ENCODE measurements around the gene FSCN2.
A peak's percentile ranks its signal among the peaks of the same experiment; 100 is the strongest.

Gene FSCN2

DNA sequence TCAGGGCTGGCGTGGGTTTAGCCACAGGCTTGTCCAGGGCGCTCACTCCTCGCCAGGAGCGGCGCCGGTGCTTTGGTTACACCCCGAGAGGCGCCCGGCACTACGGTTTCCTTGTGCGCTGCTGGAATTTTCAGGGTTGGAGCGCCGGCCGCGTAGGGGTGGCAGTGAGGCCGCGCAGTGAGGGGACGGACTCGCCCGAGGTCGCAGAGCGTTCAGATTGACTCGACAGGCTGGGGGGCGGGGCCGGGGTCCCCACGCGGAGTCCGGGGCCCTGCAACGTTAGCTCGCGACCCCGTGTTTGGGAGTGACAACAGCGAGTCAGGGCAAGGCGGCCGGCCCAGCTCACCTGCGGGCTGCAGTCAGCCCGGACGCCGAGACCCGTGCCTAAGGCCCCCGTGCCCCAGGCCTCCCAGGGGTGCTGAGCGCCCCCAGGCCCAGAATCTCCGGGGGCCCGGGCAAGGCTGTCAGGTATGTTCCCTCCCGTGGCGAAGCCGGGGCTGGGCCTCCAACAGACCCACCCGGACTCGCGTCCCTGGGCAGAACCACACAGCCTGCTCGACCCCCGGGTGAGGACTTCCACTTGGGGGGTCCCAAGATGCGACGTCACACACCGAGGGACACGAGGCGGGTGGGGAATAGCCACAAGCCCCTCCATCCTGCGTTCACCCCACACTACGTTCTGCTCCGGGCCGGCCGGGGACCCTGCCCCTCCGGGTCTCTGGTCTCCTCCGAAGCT lies 14.3 kb upstream of the FSCN2 start:
- DNase-seq: peak; percentile 22

DNA sequence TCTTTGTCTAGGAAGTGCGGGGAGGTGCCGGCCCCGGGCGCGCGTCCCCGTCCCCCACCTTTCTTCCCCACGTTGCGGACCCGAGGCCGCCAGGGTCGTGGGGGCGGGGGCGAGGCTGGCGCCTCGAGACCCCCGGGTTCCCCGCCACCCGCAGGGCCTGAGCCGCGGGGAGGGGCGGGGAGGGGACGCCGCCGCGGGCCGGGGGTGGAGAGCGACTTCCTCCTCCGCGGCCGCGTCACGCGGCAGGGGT lies 13.8 kb upstream of the FSCN2 start:
- DNase-seq: no peak

DNA sequence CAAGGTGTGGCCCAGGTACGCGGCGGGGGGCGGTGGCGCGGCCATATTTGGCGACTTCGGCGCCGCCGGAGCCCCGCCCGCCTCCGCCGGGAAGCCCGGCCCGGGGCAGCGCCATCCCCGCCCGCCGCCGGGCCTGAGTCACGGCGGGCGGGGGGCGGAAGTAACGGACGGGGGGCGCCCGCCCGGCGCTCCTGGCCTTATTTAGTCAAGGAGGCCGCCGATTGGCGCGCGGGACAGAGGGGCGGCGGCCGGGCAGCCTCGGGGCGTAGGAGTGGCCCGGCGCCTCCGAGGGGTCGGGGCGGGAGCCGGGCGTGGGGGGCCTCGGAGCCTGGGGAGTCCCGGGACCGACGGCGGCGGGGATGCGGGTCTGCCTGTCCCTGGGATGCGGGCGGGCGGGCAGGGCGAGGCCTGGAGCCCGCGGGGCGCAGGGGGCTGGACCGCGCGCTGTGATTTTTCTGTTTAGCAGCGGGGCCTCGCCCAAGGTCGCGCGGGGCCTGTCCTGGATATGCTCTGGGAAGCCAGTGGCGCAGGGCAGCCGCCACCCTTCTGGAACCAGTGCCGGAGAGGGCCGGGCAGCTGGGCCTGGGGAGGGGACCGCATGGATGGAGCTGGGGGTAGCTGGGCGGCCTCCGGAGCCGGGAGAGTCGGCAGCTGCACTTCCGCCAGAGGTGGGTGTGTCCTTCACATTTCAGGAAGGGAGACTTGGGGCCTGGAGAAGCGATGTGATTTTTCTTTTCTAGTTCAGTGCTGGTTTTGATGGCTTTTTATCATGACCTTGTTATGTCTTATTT lies 13.2 kb upstream of the FSCN2 start:
- peak; percentile 64 for DNase-seq

DNA sequence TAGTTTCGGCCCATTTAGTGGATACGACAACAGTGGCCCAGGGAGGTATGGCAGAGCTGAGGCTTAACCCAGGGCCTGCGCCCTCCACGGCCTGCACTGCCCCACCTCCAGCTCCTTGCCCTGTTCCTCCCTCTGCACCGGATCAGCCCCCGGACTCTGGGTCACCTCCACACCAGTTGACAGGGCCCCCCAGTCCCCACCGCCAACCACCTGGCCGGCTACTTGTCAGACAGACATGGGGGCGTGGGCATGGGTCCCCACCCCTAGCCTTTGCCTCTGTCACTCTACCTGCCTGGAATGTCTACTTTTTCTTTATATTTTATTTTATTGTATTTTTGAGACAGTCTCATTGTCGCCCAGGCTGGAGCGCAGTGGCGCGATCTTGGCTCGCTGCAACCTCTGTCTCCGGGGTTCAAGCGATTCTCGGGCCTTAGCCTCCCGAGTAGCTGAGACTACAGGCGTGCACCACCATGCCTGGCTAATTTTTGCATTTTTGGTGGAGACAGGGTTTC lies 12.6 kb upstream of the FSCN2 start:
- DNase-seq: no peak

DNA sequence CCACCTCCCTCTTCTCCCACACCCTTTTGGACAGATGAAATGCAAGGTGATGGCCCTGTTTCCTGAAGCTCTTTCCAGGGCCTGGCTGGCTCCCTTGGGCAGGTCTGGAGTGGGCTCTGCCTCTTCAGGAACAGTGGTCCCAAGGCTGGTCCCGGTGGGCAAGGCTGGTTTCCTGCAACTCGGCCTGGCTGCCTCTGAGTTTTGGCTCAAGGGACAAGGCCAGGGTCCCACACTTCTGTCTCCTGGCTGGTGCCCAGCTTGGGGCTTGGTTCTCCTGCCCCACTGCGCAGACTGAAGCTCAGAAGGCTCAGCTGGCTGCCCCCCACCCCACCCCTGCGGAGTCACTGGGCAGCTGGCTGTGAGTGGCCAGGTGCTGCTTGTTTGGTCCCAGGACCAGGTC lies 11.7 kb upstream of the FSCN2 start:
- no peak for DNase-seq

DNA sequence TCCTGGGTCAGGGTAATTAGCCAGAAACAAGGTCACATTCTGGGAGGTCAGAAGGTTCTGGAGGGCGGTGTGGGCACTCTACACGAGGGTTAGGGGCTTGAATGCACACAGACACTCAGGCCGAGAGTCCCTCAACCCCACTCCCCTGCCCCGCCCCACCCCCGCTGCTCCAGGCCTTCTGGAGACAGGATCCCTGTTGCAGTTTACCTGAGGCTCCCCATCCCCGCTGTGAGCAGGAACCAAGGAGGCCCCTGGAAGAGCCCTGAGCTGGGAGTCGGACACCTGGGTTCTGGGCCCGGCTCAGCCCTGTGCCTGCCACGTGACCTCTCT lies 11.2 kb upstream of the FSCN2 start:
- no peak for DNase-seq

DNA sequence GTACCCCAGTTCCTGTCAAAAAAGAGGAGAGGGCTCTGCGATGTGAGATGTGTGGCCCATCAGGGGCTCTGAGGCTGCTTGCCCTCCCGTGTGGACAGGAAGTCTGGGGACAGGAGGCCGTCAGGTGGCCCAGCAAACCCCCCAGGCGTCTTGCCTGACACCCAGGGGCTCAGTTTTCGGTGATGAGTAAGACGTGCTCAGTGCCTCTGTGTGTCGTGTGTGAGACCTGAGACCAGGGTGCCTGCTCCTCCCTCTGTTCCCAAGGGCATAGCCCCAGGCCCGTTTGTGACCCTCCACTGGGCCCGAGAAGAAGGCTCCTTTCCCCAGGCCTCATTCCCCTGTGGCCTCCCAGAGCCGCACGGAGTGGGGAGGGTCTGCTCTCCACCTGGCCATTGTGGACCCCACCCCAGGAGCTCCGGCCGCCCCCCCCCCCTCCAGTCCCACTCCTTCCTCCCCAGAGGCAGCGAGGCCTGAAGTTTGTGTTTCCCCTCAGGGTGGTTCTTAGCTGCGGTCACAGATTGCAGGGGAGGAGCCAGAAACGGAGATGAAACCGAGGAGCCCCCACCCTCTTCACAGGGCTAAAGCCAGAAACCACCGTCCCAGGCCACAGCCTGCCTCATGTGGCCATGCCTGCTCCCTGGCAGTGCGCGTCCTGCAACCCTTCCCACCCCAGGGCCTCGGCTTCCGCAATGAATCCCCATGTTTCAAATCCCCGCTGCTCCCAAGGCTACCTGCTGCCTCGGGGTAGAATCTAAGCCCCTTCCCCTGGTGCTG lies 10.7 kb upstream of the FSCN2 start:
- DNase-seq: no peak

DNA sequence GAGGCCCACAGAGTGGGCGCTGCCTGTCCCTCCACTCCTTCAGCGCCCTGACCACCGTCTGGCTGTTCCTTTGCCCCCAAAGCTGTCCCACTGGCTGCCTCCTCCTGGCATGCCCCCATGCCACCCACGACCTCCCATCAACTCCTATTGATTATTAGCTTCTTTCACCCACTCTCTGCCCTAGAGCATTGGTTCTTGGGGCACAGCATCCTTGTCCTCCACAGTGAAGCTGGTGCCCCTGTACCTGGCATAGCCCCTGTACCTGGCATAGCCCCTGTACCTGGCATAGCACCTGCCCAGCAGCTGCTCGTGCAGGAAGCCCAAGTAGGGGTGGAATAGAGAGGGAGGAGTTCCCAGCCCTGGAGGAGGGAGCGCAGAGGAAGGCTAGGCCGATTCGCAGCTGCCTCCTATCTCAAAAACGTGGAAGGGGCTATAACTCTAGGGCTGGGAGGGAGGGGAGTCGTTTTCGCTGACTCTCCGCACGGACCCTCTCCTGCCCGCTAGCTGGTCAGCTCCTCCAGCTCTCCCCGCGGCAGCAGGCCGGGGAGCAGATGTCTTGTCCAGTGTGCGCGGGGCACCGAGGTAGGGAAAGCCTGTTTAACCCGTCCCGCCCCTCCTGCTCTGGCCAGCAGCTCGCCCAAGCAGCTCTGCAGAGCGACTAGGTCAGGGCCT lies 9.9 kb upstream of the FSCN2 start:
- no peak for DNase-seq

DNA sequence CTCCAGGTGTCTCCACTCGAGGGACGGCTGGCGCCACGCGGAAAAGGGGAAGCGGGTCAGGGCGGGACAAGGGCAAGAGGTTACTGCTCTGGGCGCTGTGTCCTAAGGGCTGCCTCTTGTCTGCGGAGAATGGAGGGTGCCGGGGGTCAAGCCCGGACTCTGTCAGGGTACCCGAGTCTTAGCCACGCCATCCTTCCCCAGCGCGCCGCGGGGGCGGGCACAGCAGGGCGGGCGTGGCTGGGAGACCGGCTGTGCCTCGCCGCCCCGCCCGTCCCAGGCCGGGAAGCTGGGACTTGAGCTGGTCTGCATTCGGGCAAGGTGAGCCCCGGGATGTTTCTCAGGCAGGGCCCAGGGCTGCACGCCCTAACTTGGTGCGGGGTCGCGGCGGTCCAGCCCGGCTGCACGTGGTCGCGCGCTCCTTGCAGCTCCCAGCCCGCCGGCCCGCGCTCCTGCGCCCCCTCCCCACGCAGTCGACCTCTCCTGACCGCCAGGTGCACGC lies 9.3 kb upstream of the FSCN2 start:
- no peak for DNase-seq

DNA sequence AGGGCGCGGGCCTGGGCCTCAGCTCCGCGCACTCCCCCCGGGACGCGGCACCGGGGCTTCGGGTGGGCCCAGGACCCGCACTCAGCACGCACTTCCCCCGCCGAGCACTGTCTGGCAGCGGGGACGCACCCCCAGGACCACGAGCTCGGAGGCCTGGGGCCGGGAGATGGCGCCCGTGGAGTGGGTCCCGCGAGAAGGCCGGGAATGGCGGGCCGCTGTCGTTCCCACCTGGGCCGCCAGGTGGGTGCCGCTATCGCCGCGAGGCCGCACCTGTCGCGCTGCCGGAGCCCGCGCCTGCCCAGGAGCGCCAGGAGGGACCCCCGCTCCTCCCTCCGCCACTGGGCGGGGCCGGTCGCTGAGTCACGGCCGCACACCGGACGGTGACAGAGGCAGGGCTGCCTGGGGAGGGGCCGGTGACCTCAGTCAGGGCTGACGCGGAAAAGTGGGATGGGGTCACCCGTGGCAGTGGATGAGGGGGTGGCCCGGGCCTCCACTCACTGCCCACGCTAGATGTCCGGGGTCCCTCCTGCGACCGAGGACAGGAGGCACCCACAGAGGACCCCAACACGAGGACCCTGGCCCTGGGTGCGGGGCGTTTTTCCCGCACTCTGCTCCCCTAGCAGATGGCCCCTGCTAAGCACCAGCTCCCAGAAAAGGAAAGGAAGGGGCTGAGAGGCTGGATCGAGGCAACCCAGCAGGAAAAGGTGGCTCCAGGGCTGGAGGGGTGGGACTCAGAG lies 8.7 kb upstream of the FSCN2 start:
- DNase-seq: peak; percentile 75

DNA sequence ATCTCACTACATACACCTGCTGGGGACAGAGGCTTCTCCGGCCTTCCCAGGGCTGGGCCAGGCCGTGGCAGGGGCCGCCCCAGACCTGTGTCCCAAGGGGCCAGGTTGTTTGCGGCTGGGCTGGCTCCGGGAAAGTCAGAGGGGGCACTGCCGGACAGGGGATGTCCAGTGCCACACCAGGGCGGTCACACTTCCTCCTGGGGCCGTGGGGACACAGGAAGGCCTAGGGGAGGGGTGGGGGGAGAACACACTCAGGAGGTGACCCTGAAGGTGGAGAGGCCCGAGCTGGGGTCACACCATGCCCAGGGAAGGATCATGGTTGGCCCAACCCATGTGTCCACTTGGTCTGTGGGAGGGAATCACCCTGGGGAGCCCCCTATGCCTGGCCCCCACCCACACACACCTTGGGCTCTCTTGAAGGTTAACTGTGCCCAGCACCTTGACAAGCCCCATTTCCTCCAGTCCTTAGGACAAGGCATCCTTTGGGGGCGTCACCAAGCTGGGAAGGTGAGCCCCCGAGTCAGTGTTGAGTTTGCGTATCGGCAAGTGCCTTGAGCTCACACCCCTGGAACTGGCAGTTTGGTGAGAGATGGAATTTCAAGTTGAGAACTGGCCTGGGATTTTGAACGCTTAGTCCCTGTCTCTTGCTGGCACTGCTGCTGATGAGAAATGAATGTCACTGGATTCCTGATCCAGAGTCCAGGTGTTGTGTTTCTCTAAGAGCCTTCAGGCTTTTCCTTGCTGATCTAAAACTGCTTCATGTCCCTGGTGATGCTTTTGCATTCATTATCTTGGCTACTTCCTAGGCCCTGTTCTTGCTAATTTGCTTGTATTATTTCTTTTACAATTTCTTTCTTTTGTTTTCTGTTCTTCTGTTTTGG lies 7.9 kb upstream of the FSCN2 start:
- no peak for DNase-seq

DNA sequence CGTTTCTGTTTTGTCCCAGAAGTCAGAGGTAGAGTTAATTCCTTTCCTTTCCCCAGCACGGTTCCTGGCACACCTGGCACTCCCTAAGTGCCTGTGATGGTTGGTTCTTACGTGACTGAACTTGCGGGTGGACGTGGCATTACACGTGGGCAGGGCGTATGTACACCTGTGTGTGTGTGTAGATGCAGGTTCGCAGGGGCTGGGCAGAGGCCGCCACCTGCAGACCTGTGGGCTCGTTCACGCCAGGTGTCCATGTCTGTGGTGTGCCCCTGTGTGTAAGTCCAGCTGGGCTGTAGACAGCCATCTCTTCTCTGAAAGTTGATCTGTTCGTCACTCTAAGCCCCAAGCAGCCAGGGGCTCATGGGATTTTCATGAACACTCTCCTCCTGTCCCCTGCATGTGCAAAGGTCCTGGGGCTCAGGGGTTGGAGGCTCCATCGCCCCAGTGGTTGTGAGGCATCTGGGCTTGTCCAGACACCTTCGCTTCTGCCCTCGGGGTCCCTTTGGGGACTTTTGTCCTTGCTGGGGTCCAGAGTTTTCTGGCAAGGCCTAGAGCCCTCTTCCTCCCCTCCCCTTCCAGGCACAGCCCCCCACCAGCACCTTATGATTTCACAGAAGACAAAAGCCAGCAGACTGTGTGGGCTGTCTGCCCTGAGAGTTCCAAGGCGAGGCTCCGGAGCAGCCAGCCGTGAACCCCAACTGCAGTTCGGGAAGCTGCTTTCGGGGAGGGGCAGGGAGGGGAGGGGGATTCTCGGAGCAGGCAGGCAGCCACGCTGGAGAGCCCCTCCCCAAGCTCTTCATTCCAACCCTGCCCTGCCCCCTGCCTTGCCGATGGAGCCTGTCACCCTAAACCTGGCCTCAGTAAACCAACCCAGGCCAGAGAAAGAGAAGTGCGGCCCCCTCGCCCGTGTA lies 5.4 kb upstream of the FSCN2 start:
- DNase-seq: no peak

DNA sequence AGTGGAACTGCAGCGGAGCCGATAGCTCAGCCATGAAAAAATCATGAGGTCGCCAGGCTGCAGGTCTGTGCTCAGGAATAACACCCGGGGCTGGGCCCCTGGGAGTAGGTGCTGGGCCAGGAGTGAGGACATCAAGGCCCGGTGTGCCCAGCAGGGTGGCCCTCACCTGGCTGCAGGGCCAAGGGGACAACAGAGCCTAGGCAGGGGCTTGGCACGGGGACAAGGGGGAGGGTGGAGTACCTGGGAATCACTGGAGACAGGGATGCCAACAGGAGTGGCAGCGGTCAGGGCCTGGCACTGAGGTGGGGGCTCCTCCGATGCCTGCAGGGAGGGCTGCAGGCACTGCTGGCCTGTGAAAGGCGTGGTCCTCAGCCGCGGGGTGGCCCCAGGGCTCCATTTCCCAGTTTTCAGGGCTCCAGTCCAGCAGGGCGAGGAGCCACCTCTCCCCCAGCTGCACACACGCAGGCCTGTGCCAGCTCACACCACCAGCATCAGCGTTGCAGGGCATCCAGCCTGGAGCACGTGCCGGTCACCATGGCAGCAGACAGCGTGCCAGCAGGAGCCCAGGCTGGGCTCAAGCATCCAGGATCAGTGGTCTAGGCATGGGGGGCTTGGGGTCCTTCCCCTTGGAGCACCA lies 4.7 kb upstream of the FSCN2 start:
- no peak for DNase-seq

DNA sequence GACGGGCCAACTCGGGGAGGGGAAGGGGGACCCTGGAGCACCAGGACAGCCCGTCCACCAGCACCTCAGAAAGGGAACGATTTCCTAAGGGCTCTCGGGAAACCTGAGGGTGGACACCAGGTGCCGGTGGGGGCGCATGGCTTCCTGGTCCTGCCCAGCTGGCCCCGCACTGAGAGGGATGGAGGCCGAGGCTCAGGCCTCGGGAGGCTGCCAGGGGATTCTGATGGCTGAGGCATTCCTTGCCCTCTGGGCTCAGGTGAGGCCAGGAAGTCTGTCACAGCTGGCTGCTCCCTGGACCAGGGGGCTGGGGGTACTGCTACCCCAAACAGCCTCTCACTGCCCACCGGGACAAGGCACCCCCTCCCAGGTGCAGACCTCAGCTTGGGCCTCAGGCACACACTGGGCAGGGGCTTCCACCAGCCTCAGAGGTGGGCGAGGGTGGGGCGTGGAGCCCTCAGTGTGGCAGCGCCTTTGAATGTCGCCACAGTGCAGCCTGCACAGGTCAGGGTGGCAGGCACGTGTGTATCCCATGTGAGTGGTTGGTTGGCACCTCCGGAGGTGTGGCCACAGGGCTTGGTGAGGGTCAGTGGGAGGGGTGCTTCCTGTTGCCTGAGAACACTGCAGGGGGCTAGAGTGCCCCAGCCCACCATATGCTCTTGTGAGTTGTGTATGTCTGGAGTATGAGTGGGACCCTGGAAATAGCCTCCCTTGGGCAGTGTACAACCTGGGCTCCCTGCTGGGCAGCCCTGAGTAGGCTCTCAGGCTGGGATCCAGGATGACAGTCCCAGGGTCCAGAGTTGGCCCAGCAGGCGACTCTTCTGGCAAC lies 3.9 kb upstream of the FSCN2 start:
- no peak for DNase-seq

DNA sequence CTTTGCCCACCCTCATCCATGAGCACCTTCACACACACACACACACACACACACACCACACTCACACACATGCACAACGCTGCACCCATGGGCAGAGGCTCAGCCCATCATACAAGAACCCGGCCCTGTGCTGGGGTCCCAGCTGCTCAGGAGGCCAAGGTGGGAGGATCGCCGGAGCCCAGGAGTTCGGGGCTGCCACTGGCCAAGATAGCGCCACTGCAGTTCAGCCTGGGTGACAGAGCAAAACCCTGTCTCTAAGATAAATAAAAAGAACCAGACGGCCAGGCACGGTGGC lies 3.4 kb upstream of the FSCN2 start:
- DNase-seq: no peak

DNA sequence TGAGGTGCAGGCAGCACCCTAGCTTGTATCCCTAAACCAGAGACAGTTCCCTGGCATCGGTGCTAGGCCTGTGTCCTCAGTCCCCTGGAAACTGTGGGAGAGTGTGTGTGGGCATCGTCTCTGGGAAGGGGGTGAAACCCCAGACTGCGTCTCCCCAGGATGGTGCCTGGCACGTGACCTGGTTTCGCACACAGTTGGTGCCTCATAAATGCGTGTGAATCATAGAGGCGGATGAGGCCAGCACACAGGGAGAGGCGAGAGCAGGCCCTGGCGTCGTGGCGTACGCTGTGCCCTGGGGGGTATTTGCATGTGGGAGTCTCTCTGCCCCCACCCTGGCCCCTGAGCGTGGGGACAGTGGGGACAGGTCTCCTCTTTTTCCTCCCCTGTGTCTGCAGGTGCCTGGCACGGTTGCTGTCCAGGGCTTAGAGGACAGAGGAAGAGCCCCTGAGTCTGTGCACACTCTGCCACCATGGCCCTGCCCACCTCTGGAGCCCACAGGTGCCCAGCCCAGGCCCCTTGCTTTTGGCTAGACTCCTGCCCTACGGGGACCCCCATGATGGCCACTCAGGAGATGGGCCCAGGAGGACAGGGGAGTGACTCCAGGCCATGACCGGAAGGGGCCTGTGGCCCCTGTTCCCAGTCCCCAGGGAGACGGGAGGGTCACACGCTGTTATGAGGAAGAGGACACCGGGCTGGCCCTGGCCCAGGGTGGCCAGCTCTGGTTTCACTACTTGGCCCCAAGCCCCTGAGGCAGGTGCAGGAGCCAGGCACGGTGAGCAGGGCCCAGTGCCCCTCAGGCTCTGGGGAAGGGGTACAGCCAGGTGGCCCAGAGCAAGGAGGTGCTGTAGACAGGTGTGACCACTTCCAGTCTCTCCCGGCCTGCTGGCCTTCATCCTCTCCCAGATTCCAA lies 1.3 kb upstream of the FSCN2 start:
- DNase-seq: no peak

DNA sequence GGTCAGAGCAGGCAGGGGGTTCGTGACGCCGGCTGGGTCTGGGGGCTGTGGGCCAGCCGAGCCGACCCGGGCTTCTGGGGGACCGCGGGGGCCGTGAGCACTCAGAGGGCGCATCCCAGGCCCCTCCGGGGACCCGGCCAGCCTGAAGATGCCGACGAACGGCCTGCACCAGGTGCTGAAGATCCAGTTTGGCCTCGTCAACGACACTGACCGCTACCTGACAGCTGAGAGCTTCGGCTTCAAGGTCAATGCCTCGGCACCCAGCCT lies 140 bp downstream of the FSCN2 start:
- no peak for DNase-seq

Data from activated CD4-positive, alpha-beta T cell treated with anti-CD3 and anti-CD28 coated beads, Interleukin-2, amount 50 U/mL, for 1 hour (primary cell).